GM18502 (cell line): Measurements from ENCODE around the gene SLC35A3.
"Not testable (repeated sequence)": the region's sequence is repeated elsewhere in the genome, so short reads cannot be mapped to it uniquely, and the experiment has no call there.

Experiments
- ATAC-seq: cut with Tn5 transposase; IDR thresholded peaks from one replicate; pipeline ENCODE4 v1.9.1; 2021; ENCODE audit warnings: mild to moderate bottlenecking; ENCODE audit not compliant: unreplicated experiment, poor library complexity

SLC35A3 gene

DNA sequence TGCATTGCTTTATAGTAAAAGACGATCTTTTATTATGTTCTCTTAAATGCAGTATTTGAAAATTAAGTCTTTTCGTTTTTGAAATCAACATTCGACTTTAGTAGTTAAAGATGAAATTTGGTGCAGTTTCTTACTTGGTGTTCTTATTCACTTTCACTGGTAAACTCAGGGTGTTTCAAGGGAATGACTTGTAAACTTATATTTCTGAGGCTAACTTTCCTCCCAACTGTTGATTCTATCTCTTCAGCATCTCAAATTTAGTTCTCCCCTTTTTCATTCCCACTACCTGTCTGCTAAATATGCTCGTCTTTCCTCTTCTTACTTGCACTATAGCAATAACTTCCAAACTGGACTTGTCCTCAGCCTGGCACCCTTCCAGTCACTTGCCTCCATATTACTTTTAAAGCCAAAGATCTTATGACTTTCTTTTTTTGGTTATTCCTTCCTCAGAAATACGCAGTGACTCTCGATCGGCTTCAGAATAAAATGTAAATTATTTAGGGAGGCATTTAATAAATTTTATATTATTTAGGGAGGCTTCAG, 988 bp downstream of the SLC35A3 start:
- ATAC-seq, result no peak

DNA sequence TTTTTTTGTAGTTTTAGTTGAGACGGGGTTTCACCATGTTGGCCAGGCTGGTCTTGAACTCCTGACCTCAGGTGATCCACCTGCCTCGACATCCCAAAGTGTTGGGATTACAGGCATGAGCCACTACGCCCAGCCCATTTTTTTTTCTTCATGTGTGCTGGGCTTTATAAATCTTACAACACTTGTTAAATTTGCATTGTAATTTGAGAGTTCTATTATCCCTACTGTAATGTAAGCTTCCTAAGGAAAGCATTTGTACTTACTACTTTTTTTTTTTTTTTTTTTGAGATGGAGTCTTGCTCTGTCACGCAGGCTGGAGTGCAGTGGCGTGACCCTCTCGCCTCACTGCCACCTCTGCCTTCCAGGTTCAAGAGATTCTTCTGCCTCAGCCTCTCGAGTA, 2.3 kb downstream of the SLC35A3 start:
- not testable (repeated sequence) for ATAC-seq

DNA sequence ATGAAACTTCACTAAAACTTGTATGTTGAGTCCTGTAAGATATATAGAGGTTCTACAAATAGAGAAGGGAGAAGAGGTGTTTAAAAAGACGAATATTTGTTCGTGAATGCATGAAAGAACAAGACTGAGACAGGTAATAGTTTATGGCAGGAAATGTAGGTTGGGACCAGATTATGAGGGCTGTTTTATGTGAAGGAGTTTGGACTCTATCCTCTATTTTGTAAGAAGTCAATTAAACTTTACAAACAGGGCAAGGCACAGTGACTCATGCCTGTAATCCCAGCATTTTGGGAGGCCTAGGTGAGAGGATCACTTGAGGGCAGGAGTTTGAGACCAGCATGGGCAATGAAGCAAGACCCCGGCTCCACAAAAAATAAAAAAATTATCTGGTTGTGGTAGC, 5.7 kb downstream of the SLC35A3 start:
- no peak for ATAC-seq

DNA sequence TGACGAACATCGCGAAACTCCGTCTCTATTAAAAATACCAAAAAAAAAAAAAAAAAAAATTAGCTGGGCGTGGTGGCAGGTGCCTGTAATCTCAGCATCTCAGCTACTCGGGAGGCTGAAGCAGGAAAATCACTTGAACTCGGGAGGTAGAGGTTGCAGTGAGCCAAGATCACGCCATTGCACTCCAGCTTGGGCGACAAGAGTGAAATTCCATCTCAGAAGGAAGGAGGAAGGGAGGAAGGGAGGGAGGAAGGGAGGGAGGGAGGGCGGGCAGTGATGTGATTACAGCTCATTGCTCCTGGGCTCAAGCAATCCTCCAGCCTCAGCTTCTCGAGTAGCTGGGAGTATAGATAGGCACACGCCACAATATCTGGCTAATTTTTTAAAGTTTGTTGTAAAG, 7.5 kb downstream of the SLC35A3 start:
- ATAC-seq, result not testable (repeated sequence)

DNA sequence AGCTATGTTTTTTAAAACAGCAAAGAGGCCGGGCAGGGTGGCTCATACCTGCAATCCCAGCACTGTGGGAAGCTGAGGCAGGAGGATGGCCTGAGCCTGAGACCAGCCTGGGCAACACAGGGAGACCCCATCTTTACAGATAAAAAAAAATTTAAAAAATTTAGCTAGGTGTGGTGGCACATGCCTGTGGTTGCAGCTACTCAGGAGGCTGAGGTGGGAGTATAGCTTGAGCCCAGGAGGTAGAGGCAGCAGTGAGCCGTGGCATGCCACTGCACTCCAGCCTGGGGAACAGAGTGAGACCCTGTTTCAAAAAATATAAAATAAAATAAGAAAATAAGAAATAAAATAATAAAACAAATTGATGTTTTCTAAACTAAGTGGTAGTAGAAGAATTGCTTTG, 8.4 kb downstream of the SLC35A3 start:
- no peak for ATAC-seq

DNA sequence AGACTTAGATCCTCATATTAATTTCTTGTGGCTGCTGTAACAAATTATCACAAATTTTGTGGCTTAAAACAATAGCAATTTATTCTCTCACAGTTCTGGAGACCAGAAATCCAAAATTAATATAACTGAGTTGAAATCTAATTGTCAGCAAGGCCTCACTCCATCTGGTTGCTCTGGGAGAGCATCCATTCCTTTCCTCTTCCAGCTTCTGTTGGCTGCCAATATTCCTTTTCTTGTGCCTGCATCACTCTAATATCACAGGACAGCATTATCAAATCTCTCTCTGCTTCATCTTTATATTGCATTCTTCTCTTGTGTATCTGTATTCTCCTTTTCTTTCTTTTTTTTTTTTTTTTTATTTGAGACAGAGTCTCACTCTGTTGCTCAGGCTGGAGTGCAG, 9.3 kb downstream of the SLC35A3 start:
- ATAC-seq, result no peak

DNA sequence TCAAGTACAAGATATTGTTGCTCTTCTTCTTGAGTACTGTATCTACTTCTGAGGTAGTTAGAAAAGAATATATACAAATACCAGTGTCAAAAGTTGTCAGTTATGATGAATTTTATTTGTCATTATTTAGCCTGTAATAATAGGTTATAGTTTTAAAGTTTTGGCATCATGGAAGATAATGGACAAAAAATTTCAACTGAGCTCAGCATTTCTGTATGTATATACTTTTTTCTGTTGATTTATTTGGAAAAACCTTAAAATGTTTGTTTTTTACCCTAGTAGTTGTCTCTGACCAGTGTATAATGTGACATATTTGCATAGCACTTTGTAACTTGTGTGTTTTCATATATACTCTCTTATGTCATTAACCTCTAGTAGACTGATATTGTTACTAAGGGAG, 11.1 kb downstream of the SLC35A3 start:
- no peak for ATAC-seq

DNA sequence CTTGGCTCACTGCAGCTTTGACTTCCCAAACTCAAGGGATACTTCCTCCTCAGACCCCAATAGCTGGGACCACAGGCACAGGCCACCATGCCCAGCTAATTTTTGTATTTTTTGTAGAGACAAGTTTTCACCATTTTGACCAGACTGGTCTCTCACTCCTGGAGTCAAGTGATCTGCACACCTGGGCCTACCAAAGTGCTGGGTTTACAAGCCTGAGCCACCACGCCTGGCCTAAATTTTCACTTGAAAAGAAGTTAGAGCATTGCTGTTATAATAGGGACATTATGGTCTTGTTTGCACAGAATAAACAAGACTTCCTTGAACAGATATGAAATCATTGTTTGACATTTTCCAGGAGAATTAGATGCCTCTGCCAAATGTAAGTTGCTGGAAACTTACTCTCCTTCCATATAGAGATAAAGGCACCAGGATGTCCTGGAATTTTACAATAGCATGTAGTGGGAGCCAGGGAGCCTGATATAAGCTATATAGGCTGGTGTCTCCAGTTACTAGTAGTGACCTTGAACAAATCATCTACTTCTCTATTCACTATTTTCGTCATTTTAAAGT, 16.9 kb downstream of the SLC35A3 start:
- no peak for ATAC-seq

DNA sequence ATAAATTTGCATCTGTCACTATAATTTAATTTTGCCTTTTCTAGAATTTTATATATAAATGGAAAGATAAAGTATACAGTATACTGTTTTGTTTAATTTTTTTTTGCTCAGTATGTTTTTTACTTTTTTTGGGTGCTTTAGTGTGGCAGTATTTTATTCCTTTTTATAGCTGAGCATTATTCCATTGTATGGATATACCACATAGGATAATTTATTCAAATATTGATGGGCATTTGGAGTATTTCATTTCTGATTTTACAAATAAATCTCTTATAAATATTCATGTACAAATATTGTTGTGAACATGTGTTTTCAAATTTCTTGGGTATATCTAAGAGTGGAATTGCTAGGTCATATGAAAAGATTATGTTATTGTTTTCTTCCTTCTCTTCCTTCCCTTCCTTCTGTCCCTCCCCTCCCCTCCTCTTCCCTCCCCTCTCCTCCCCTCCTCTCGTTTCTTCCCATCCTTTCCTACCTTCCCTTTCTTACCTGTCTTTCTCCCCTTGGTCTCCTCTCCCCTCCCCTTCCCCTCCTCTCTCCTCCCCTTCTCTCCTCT, 18.5 kb downstream of the SLC35A3 start:
- no peak for ATAC-seq

DNA sequence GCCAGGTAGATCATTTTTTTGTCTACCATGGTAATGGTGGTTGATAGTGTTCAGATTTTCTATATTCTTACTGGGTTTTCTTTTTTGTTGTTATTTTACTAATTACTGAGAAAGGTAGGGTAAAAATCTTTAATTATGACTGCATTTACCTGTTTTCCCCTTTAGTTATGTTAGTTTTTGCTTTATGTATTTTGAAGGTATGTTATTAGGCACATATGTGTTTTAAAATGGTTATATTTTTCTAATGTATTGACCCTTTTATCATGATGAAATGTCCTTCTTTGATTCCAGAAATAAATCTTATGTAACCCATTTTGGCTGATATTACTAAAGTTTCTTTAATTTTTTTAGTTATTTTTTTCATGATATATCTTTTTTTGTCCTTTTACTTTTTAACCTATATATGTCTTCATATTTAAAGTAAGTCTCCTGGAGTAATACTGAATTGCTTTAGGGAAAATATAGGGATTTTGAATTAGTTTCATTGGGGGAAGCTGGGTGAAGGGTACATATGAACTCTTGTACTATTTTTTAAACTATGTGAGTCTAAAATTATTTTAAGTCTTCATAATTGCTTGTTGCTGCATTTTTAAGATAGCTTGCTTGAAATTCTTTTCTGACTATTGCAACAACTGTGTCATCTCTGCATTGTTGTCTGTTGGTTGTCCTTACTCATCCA, 22.4 kb downstream of the SLC35A3 start:
- no peak for ATAC-seq

DNA sequence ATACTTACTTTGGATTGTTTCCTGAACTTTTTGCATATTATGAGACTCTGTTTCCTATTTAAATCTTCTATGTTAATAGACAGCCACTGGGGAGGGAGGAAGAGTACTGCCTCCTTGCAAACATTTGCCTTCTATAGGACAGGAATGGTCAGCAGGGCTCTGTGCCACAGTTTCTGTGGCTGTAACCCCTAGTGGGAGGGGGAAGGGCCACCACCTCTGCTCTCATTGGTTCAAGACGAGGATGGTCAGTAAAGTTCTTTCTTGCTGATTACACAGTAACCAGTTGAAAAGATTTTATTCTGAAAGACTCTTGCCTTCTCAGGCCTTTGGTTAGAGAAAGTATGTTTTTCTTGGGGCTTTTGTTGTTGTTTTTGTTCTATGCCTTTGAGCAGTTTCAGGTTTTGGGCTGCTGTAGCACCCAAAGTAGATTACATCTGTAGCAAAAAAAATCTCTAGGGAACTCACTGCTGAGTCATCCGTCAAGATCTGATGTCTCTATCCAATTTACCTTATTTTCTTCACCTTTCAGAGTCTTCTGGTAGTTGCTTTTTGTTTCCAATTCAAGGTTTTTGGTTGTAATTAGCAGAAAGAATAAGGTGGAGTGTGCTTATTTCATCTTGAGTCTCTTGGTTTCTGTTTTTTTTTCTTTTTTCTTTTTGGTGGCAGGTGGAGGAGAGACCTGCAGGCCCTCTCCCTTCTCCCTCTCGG, 23.1 kb downstream of the SLC35A3 start:
- ATAC-seq, result peak; percentile 74

DNA sequence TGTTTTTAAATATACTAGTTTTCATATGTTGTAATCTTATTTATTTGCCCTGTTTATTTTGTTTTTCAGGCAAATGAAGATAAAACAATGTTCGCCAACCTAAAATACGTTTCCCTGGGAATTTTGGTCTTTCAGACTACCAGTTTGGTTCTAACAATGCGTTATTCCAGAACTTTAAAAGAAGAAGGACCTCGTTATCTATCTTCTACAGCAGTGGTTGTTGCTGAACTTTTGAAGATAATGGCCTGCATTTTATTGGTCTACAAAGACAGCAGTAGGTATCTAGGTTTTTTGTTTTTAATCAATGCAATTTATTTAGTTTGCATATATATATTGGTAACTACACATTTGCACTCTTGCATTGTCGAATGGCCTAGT, 23.7 kb downstream of the SLC35A3 start:
- ATAC-seq, result no peak

DNA sequence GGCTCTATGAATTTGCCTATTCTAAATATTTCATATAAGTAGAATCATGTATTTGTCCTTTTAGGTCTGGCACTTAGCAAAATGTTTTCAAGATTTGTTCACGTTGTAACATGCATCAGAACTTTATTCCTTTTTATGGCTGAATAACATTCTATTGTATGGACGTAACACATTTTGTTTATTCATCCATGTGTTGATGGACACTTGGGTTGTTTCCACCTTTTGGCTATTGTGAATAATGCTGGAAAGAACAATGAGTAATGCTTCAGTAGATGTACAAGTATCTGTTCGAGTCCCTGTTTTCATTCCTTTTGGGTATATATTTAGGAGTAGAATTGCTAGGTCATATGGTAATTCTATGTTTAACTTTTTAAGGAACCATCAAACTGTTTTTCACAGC, 24.7 kb downstream of the SLC35A3 start:
- no peak for ATAC-seq

DNA sequence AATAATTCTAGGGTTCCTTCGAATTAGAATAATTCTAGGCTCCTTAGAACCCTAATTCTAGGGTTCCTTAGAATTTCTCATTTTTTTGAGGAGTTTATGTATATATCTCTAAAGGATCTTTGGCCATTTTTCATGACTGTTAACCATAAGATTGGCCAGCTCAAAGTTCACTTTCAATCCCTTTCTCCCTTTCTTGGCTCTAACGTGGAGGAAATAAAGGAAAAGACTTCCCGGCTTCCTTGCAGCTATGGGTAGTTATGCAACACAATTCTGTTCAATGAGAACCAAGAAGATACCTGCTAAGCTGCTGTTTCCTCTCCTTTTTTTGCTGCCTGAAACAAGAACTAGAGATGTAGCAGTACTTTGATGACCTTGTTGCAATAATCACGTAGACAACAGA, 27.2 kb downstream of the SLC35A3 start:
- no peak for ATAC-seq

DNA sequence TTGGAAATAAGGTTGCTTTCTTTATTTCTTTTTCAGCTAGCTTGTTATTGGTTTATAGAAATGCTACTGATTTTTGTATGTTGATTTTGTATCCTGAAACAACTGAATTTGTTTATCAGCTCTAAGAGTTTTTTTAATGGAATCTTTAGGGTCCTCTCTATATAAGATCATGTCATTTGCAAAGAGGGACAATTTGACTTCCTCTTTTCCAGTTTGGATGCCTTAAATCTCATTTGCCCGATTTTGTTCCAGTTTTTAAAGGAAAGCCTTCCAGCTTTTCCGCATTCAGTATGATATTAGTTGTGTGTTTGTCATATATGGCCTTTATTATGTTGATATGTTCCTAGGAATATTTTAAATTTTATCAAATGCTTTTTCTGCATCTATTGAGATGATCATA, 31.7 kb downstream of the SLC35A3 start:
- ATAC-seq, result no peak

DNA sequence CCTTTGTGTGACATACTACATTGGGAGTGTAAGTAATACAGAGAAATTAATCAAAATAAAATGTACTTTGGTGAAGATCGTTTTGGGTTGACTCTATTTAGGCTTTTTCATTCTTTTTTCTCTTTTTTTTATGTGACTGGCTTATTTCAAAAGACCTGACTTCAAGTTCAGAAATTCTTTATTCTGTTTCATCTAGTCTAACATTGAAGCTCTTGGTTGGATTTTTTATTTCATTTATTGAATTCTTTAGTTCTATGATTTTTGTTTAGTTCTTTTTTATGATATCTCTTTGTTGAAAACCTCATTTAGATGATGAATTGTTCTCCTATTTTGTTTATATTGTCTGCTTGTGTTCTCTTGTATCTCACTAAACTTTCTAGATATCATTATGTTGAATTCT, 35.6 kb downstream of the SLC35A3 start:
- no peak for ATAC-seq

DNA sequence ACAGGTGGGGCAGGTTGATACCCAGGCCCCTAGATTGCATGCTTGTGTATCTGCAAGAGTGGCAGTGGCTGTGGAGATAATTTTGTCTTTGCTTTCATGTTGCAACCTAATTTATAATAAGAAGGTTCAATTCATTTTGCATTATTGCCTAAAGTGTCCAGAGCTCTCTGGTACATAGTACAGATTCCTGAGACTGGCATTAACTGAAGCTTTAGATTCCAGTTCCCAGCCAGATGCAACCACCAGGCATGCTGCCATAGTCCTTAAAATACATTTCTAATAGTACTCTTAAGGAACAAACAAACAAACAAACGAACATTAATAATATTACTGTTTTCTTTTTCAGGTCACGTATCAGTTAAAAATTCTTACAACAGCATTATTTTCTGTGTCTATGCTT, 36.9 kb downstream of the SLC35A3 start:
- ATAC-seq, result no peak

DNA sequence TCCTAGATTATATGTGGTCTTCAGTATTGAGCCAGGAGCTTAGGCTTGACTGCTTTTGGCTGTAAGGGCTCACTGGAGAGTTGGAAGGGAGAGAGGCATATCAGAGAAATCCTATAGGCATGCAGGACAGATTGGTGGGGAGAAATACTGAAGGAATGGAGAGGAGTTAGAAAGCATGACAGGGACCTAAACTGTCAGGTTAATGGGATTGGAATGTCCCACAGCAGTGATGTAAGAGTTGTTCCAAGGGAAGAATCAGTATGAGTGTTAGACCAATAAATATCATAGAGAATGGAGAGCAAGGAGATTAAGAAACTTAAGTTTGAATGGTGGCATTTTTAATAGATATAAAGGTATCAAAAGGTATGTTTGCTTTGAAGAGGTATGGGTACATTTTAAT, 39.7 kb downstream of the SLC35A3 start:
- no peak for ATAC-seq

DNA sequence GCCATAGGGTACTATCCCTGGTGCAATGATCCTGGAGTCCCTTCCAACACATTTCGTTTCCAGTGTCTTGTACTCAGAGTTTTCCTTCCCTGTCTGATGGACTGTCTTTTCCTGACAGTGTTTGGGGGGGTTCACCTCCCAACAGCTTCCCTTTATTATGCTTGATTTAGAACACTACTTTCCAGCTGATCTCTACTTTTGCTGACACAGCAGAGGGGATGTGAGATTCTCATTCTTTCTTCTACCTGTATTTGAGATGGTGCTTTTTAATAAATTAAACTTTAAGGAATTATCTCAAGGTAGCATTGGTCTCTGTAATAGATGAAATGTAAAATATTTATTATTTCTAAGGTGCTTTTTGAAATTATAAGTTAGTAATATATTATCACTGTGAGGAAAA, 41.0 kb downstream of the SLC35A3 start:
- ATAC-seq, result no peak

DNA sequence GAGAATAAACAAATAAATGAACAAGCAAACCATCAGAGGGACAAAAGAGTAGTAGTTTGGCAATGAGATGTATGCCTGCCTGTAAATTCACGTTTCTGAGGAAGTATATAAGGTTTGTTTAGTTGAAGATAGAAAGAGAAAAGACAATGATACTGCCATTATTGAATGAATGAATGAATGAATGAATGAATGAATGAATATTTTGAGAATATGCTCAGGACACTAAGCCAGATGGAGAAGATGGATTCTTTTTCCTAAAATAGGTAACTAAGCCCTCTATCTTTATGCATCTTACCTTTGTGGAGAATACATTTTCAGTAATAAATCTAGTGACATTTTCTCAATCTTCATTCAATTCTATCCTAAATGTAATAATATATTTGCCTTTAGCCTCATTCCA, 49.4 kb downstream of the SLC35A3 start:
- ATAC-seq, result no peak

DNA sequence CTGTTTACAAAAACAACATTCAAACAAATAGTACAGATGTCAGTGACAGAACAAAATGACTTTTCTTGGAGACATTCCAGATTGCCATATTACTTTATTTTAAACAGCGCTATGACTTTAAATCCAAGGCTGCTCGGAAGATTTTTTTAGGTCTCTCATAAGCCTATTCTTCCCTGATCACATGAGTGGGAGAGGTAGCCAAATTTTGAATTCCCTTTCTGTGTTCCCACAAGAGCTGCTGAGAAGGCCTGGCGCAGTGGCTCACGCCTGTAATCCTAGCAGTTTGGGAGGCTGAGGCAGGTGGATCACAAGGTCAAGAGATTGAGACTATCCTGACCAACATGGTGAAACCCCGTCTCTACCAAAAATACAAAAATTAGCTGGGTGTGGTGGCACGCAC, 53.7 kb downstream of the SLC35A3 start:
- ATAC-seq, result no peak
